HG03469 (cell line): ENCODE results near the gene HTRA2.

ENCODE experiments used
- ATAC-seq: cut with Tn5 transposase; IDR thresholded peaks from one replicate; pipeline ENCODE4 v1.9.1; 2021; ENCODE audit warnings: mild to moderate bottlenecking, moderate library complexity, moderate number of reproducible peaks; ENCODE audit not compliant: unreplicated experiment

The HTRA2 gene

GRCh38 chr2:74515271-74515980 lies 14.3 kb upstream of the HTRA2 start:
- ATAC-seq: no peak

- no peak for ATAC-seq
These were observed 13.6 kb upstream of the HTRA2 start for GRCh38 chr2:74515981-74516633.

GRCh38 chr2:74516650-74517049 lies 13.1 kb upstream of the HTRA2 start:
- no peak for ATAC-seq

- ATAC-seq: no peak
These were observed 7.2 kb upstream of the HTRA2 start for GRCh38 chr2:74522516-74522915.

- no peak for ATAC-seq
These were observed 5.7 kb upstream of the HTRA2 start for GRCh38 chr2:74524005-74524404.

GRCh38 chr2:74524955-74525716 lies 4.6 kb upstream of the HTRA2 start:
- ATAC-seq: no peak

GRCh38 chr2:74525717-74526648 lies 3.8 kb upstream of the HTRA2 start, which contains the start of gene DQX1:
TSS of gene DQX1 (minus strand) at chr2:74526231. CDS start at chr2:74525729, 502 bp downstream.
- ATAC-seq: no peak

- no peak for ATAC-seq
These were observed 3.0 kb upstream of the HTRA2 start for GRCh38 chr2:74526649-74527230.

GRCh38 chr2:74527741-74528140 lies 2.0 kb upstream of the HTRA2 start:
- no peak for ATAC-seq

- ATAC-seq: peak; percentile 1
These were observed 955 bp upstream of the HTRA2 start for GRCh38 chr2:74528600-74529356.

GRCh38 chr2:74530239-74531187 lies 780 bp downstream of the HTRA2 start:
- peak; percentile 17 for ATAC-seq

- no peak for ATAC-seq
These were observed 1.9 kb downstream of the HTRA2 start for GRCh38 chr2:74531666-74532065.

GRCh38 chr2:74532222-74532621 lies 2.5 kb downstream of the HTRA2 start:
- no peak for ATAC-seq

GRCh38 chr2:74533464-74533863 lies 3.7 kb downstream of the HTRA2 start:
- no peak for ATAC-seq

GRCh38 chr2:74534411-74534810 lies 4.7 kb downstream of the HTRA2 start:
- no peak for ATAC-seq

GRCh38 chr2:74535440-74535965 lies 5.8 kb downstream of the HTRA2 start:
- ATAC-seq: no peak

- no peak for ATAC-seq
These were observed 6.6 kb downstream of the HTRA2 start for GRCh38 chr2:74536166-74536950.
